Measurements from ENCODE around the gene SCG3.

DNA sequence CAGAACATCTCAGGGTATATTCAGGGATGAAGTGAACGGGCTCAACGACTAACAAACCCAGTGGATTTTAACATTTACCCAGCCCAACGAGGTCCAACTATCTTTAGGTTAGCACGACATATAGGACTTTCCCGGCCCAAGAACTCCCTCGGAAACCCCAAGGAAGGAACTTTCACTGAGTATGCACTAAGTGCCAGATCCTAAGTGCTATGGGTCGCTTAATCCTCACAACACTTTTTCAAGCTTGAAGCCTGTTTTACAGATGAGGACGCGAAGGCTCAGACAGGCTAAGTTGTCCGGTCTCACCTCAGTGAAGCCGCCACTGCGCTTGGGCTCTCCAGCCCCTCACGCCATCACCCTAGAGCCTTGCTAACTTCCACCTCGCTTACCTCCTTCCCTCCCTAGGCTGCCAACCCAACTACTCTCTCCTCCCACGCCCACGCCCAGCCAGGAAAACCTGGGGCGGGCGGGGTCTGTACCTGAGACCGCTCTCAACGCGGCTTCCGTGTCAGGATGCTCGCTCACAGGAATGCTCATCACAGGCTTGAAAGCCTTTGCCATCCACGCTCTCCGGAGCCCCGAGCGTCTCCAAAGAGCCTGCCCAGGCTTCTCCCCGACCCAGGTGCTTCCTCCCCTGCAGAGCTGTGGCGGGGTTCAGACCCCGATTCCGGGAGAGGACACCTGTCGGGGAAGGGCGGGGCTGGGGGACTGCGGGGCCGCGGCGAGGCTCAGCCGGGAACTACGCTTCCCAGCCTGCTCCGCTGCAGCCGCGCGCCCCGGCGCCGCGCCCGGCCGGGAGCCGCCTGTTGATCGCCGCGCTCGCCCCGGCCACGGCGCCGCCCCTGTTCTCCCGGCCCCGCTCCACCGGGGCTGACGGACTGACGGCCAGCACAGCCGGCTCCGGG lies 69.7 kb downstream of the SCG3 start, which contains the start of gene TMOD2:
- TF ChIP-seq, protein P1, sequence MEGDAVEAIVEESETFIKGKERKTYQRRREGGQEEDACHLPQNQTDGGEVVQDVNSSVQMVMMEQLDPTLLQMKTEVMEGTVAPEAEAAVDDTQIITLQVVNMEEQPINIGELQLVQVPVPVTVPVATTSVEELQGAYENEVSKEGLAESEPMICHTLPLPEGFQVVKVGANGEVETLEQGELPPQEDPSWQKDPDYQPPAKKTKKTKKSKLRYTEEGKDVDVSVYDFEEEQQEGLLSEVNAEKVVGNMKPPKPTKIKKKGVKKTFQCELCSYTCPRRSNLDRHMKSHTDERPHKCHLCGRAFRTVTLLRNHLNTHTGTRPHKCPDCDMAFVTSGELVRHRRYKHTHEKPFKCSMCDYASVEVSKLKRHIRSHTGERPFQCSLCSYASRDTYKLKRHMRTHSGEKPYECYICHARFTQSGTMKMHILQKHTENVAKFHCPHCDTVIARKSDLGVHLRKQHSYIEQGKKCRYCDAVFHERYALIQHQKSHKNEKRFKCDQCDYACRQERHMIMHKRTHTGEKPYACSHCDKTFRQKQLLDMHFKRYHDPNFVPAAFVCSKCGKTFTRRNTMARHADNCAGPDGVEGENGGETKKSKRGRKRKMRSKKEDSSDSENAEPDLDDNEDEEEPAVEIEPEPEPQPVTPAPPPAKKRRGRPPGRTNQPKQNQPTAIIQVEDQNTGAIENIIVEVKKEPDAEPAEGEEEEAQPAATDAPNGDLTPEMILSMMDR (IDR thresholded peaks at IDR 0.05; ENCODE audit: insufficient read depth, low read length, poor library complexity, severe bottlenecking): no peak
- no peak for TF ChIP-seq EZH2phosphoT487 (conservative IDR thresholded peaks at IDR 0.05; ENCODE audit: low read length)

All from SU-DHL-6 (cell line).